ENCODE results near the gene AFF3.

The AFF3 gene

DNA sequence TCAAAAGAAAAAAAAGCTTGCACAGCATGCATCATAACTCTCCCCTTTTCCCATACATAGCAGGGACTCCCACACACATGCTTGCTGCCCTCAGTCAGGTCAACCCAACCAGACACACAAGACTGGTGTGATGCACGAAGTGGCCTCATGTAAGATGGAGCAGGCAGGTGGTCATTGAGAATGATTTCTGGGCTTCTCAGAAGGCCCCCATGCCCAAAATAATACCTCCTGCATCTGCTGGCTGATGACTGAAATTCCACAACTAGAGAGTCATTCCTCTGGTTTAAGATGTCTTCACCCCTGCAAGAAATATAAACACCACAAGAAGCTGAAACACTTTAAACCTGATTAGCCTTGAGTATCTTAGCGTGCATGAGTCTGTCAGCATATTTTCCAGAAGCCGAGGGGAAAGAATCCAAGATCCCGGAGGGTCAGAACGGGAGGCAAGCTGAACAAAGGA lies 131.1 kb downstream of the AFF3 start:
- DNase-seq (ENCODE audit: low spot score) (peak; percentile 32), FAIRE-seq (peak; percentile 20)

DNA sequence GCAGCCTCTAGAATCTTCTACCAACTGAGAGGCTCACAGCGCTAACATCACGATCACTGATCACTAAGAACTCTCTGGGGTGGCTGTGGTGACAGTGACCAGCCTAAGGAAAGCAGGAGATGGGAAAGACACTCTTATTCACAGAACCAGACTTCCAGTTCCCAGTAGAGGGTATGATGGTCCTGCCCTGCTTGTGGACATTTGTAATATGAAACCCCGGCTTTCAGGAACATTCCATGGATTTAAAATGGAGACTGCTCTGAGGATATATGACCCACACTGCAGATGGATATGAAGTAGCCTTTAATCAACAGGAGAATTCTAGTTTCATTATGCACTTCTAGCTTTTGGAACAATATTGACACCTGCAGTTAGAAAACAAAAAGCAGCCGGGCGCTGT lies 131.8 kb downstream of the AFF3 start:
- FAIRE-seq, result no peak

GRCh38 chr2:100009743-100010142 lies 132.6 kb downstream of the AFF3 start:
- DNase-seq (ENCODE audit: low spot score) (no peak), FAIRE-seq (no peak)

More for the DNA sequence above, 131.8 kb downstream of the AFF3 start:
- DNase-seq (ENCODE audit: low spot score), result no peak

- FAIRE-seq (no peak), DNase-seq (ENCODE audit: low spot score) (no peak)
These were observed 133.4 kb downstream of the AFF3 start for GRCh38 chr2:100008956-100009355.

DNA sequence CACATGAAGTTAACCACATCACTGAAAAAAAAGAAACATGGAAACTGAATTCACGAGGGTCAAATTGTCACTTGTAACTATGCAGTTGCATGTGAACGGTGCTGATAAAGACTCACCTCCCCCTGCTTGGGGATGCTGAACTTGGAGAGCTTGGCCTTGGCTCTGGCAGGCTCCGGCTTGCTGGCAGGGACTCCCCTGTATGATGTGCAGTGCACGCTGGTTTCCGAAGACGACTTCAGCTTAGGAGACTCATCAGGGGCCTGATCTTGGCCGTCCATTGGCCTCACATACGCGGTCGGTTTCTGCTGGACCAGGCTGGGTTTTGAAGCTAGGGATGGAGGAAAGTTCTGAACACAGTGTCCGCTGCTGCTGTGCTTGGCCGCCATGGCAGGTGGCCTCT lies 135.9 kb downstream of the AFF3 start:
- FAIRE-seq, result no peak

GRCh38 chr2:100004959-100005387 lies 137.4 kb downstream of the AFF3 start:
- FAIRE-seq, result no peak
- DNase-seq (ENCODE audit: low spot score), result no peak

More for the DNA sequence above, 135.9 kb downstream of the AFF3 start:
- DNase-seq (ENCODE audit: low spot score), result no peak

DNA sequence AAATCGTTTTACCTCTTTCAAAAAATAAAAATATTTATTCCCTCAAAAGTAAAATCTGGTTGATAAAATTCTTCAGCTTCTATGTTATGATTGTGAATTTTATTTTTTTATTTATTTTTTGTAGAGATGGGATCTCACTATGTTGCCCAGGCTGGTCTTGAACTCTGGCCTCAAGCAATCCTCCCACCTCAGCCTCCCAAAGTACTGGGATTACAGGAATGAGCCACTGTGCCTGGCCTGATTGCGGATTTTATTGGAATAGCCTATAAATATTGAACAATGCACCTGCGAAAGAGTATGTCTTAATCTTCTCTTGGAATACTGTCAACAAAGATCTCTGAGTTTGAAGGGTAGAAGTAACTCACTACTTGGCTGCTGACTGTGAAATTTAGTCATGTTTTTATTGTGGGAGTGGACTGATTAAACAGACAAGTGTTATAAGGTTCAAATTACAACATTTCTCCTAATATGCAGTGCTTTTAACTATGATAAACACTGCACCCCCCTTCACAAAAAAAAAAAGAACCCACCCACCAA lies 138.0 kb downstream of the AFF3 start:
- FAIRE-seq, result no peak
- DNase-seq (ENCODE audit: low spot score), result no peak

- no peak for FAIRE-seq
These were observed 140.3 kb downstream of the AFF3 start for GRCh38 chr2:100002059-100002458.

DNA sequence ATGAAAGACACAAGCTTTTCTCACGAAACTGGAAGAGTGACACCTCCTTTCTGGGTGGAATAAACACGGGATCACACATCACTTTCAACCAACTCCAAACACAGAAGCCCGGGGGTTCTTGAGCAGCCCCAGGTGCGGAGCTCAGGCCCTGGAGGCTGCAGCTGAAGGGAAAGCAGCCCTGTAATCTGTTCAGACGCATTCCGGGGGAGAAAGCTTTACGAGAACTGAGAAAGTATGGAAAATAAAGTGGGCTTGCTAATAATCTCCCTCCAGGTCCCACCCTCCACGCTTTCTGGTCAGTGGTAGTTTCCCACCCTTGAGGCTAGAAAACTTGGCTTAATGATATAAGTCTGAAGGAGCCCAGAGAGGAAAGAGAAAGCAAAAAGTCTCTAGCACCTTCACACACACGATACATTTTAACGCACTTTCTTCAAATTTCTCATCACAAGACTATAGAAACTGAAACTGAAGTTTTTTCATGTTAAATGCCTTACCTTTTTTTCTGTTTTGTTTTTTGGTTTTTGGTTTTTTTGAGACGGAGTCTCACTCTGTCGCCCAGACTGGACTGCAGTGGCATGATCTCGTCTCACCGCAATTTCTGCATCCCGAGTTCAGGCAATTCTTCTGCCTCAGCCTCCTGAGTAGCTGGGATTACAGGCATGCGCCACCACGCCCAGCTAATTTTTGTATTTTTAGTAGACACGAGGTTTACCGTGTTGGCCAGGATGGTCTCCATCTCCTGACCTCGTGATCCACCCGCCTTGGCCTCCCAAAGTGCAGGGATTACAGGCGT lies 141.3 kb downstream of the AFF3 start:
- DNase-seq (ENCODE audit: low spot score) (no peak), FAIRE-seq (no peak)

More at GRCh38 chr2:100002059-100002458, 140.3 kb downstream of the AFF3 start:
- no peak for DNase-seq (ENCODE audit: low spot score)

GRCh38 chr2:99998651-99999320 lies 143.6 kb downstream of the AFF3 start:
- DNase-seq (ENCODE audit: low spot score) (no peak), FAIRE-seq (no peak)

GRCh38 chr2:99989905-99990304 lies 152.5 kb downstream of the AFF3 start:
- no peak for FAIRE-seq
- no peak for DNase-seq (ENCODE audit: low spot score)

DNA sequence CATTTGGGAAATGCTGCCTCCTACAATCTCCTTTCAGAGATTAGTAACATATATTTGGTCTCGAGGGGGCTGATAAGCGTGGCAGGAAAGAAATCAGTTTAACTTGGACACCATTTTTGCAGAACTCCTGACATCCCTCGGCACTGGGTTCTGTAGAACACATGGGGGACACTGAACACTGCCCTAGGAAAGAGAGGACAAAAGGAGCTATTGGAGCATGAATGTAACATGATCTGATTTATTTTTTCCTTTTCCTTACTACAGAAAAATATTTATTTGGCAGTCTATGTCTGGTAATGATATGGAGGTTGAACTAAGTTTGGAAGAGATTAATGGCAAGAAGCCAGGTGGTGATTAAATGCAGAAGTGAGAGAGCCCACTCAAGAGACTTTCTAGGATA lies 153.8 kb downstream of the AFF3 start:
- FAIRE-seq, result no peak
- DNase-seq (ENCODE audit: low spot score), result no peak

DNA sequence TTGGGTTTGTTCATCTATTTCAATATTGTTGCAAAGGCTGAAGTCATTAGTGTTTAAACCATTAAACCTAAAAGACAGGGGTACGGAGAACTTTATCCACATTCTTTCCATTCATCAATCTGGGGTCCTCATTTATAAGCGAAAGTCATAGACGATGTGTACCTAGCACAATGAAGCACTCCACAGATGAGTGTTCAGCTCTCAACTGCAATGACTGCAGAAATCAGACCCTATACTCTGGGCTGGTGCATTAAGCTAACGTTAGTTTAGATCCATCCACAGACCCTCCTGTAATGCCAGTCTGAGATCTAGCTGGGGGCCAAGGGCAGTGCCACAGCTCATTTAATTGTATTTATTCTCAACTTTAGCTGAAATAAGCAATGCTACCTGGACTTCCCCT lies 155.2 kb downstream of the AFF3 start:
- DNase-seq (ENCODE audit: low spot score) (no peak), FAIRE-seq (no peak)

DNA sequence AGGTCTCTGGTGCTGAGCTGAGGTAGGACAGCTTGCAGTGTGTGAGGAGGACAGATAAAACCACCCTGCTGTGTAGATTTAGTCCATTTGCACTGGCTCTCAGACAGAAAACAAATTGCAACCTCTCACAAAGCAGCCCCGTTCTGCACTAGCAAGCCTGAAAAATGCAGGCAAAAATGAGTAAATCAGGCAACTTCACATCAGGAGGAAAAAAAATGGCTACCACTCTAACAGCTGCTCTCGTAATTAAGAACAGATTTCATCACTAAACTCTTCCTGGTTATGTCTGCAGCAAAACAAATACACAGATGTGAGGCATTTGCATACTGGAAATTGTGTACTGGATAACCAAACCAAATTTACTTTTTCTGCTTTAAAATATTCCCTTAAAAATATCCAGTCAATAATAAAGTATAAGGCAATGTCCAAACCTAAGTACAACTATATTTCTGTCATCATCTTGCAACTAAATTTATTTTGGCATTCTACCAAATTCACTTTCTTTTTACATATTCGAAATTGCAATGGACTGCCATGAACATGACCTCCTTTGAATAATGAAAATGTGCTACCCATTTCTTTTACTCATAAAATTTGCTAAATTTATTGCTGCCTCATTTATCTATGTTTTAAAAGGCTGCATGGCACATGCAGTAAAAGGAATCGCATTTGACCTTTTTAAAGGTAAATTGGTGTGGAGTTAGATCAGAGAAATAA lies 157.4 kb downstream of the AFF3 start:
- FAIRE-seq, result no peak
- no peak for DNase-seq (ENCODE audit: low spot score)

- no peak for FAIRE-seq
- no peak for DNase-seq (ENCODE audit: low spot score)
These were observed 159.6 kb downstream of the AFF3 start for GRCh38 chr2:99982744-99983143.

GRCh38 chr2:99981840-99982239 lies 160.6 kb downstream of the AFF3 start:
- DNase-seq (ENCODE audit: low spot score) (no peak), FAIRE-seq (no peak)

DNA sequence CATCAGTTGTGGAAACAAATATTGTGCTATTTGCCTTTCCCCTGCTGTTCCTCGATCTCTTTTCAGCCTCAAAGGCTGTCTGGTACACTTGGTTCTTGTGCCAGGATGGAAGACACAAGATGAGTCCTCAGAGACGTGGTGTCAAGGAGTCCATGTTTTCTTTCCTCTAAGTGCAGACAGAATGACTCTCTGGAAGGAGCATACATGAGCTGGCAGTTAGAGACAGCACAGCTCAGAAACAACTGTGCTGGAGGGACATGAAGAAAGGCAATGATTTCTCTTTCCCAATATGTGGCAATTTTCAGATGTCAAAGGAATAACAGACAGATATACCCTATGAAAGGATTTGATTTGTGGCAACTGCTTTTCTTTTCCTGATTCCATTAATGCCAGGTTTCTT lies 162.2 kb downstream of the AFF3 start:
- no peak for FAIRE-seq
- DNase-seq (ENCODE audit: low spot score), result no peak

GRCh38 chr2:99977966-99978365 lies 164.4 kb downstream of the AFF3 start:
- DNase-seq (ENCODE audit: low spot score) (no peak), FAIRE-seq (no peak)

GRCh38 chr2:99975386-99975785 lies 167.0 kb downstream of the AFF3 start:
- DNase-seq (ENCODE audit: low spot score), result no peak

GRCh38 chr2:99974682-99975375 lies 167.6 kb downstream of the AFF3 start:
- FAIRE-seq (no peak), DNase-seq (ENCODE audit: low spot score) (no peak)

More at GRCh38 chr2:99975386-99975785, 167.0 kb downstream of the AFF3 start:
- no peak for FAIRE-seq

GRCh38 chr2:99974275-99974674 lies 168.1 kb downstream of the AFF3 start:
- no peak for FAIRE-seq
- no peak for DNase-seq (ENCODE audit: low spot score)
